Erythroblast (primary cell): Measurements from ENCODE around the gene LRP1B.

Source experiments
- GATA1 ChIP-seq: IDR thresholded peaks from 2 replicates; pipeline ENCODE4 v1.6.1; 2011; ENCODE audit warnings: low read depth, mild to moderate bottlenecking, control low read depth, low read length, moderate library complexity
- POLR2A ChIP-seq: IDR thresholded peaks from 2 replicates; pipeline ENCODE4 v1.6.1; 2011; ENCODE audit warnings: mild to moderate bottlenecking, low read length

- TF ChIP-seq POLR2A (no peak), GATA1 (no peak)
These were observed 824.4 kb downstream of the LRP1B start for GRCh38 chr2:141306368-141306767.
